Head of caudate nucleus (tissue), 42 donors: ENCODE results near the gene LHPP.
A peak's percentile ranks its signal among the peaks of the same experiment; 100 is the strongest.

Experiments used
- DNase-seq, 42 donors: peaks; one replicate each; pipeline versions ENCODE4 v3.0.0 to v3.0.0-alpha.2; 2020 to 2021; ENCODE audit warnings: mixed read lengths in 7 of 42
- intact Hi-C: fragments of 100-400 bp; cut with DNase I; formaldehyde crosslinking; loops from one replicate; pipeline ENCODE4 v1.15.0; 2022

Gene LHPP

GRCh38 chr10:124446830-124447750 is 14.5 kb upstream of the LHPP start:
- DNase-seq: peak in 41 of 42 donors; percentile 19 to 83 (median 62)
- intact Hi-C loops: no loop called here

DNA sequence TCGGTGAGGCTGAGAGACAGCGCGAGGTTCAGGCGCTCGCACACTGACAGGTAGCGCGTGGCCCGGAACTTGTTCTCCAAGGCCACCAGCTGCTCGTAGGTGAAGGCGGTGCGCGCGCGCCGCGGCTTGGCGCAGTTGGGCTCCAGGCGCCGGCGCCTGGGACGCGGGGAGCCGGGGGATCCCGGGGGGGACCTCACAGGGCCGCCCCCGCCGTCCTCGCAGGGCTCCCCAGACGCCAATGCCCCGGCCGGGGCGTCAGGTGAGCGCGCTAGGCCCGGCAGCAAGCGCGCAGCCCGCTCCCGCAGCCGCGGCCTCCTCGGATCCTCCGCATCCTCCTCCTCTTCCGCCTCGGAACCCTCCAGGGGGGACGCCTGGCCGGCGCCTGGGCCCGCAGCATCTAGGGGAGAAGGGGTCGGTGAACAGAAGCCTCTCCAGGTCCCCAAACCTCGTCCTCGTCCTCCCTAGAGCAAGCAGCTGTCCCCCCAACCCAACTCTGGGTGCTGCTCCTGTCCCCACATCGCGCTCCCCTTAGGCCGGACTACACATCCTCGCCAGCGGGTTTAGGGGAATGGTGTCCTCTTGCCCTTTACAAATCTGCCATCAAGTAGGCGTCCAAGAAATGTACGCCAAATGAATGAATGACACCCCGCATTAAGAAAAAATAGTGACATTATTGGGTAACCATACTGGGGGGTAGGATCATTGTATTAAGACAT is 13.7 kb upstream of the LHPP start:
- peak in 37 of 42 donors; percentile 14 to 83 (median 57) for DNase-seq
- intact Hi-C loops: no loop called here

DNA sequence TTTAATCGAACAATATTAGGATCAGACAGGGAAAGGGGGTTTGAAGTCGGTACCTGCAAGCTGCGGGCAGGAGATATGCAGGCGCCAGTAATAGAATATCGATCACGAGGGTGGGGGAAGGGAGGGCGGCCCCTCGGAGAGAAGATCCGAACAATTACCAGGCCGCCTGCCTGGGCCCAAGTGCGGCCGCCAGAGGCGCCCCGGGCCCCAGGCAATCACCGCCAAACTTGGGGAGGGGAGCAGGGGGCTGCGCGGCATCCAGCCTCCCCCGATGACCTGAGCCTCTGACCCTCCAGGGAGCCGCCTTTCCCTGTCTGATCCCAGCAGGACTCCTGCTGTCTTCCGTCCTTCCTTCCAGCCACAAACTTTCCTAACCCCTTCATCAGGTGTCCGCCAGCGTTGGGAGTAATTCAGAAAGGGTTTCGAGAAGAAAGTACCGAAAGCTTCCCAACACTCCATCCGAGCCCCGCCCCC is 12.9 kb upstream of the LHPP start:
- DNase-seq: no peak
- intact Hi-C loops: no loop called here

- peak in 2 of 42 donors; percentile 13 to 26 for DNase-seq
- intact Hi-C loops: no loop called here
These were observed 12.2 kb upstream of the LHPP start for GRCh38 chr10:124449170-124450011.

DNA sequence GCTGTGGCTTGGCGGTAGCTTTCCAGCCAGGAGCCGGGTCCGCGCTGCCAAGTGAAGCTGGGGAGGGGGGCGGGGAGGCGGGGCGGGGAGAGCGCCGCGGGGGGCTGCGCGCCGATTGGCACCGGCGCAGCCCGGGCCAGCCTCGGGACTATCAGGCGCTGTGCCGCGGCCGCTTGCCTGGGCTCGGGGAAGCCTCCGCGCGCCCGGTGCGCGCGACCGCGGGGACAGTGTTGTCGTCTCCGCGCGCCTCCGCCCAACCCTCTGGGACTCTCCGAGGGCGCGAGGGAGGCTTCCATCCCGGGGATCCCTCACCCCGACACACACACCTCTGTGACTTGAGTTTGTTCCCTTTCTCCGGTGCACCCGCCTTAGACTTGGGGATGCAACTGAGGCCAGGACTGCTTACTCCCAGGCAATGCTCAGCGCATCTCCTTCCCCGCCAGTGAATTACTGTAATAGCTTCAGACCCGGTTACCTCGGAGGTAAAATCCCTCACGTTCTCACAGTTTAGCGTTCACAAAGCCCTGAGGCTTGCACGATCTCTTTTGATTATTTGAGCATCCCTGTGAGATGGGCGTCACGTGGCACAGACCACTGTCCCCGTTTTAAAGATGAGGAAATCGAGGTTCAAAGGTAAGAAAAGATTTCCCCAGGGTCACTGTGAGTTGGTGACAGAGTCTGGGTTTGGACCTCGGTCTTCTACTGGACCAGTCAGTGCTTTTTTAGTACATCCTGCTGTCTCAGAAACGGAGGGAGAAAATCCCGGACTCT is 11.4 kb upstream of the LHPP start, which contains the start of gene NKX1-2:
NKX1-2 (minus strand) TSS at position 24 of the 771 bp plus-strand sequence. CDS start 92 bp downstream, outside the sequence.
- intact Hi-C loops: no loop called here
- peak in 22 of 42 donors; percentile 15 to 66 (median 36) for DNase-seq

DNA sequence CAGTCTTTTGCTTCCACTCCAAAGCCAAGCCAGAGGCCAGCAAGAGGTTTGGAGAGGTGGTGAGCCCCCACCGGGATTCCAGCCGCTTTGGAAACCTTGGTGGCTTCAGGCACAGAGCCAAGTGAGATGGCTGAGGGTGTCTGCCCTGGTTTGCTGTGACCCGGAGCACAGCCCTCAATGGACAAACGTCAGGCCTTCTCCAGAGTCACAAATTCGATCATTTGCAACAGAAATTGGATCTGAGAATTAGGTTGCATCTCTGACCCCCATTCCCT is 10.9 kb upstream of the LHPP start:
- no peak for DNase-seq
- intact Hi-C loops: no loop called here

GRCh38 chr10:124451276-124451675 is 10.3 kb upstream of the LHPP start:
- intact Hi-C loops: no loop called here
- no peak for DNase-seq

DNA sequence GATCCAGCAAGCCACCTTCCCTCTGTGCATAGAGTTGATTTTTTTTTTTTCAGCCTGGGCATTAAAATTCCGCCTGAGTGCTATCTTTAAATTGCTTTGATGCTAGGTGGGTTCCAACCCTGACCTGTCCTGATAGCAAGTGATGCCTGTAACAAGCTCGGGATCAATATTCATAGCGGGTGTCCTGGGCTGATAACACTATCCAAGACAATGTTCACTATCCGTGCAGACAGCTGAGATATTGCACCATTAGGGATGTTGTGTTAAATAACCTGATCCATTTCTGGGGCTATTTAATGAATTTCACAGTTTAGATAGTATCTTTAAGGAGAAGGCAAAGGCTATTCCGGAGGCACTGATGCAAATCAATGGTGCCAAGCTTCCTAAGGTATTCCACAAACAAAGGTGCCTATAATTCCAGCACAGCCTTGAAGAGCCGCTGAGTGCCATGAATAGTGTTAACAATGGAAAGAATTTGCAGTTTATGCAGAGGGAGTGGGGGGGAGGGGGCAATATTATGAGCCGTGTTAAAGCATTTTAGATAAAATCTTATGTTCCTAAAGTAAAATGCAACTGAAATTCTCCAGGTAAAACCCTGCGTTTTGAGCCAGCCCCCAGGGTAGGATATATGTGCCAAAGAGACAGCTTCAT is 7.5 kb upstream of the LHPP start:
- DNase-seq: no peak
- intact Hi-C loops: no loop called here

DNA sequence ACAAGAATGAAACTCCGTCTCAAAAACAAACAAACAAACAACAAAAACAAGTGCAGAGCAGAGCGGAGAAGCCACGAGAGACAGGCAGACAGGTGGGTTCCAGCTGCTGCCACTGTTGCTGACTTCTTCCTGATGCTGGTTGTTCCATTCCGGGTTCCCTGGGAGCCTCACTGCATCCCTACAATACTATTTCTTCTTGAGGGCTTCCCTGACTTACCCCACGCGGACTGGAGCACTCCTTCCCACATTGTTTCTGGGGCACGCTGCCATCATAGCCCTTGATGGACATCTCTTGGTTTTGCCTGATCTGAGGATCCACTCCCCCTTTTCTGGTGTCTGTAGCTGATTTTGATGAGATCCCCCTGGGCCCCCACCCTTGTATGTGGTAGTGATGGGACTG is 6.2 kb upstream of the LHPP start:
- intact Hi-C loops: no loop called here
- DNase-seq: no peak

GRCh38 chr10:124458473-124458872 is 3.1 kb upstream of the LHPP start:
- intact Hi-C loops: no loop called here

GRCh38 chr10:124458889-124459288 is 2.7 kb upstream of the LHPP start:
- no peak for DNase-seq
- intact Hi-C loops: no loop called here

More at GRCh38 chr10:124458473-124458872, 3.1 kb upstream of the LHPP start:
- no peak for DNase-seq

DNA sequence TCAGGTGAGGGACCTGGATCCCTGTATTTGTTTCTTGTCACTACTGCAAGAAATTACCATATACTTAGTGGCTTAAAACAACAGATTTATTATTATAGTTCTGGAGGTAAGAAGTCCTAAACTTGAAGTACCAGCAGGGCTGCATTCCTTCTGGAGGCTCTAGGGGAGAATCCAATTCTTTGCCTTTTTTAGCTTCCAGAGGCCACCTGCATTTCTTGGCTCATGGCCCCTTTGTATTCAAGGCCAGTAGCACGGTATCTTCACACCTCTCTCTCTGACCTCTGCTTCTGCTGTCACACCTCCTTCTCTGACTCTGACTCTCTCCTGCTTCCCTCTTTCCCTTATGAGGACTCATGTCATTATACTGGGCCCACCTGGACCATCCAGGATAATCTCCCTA is 2.2 kb upstream of the LHPP start:
- DNase-seq: no peak
- intact Hi-C loops: no loop called here

- intact Hi-C loops: no loop called here
These were observed 1.5 kb upstream of the LHPP start for GRCh38 chr10:124460144-124460543.

GRCh38 chr10:124462348-124462695 is 699 bp downstream of the LHPP start:
- DNase-seq: no peak
- intact Hi-C loops: no loop called here

More at GRCh38 chr10:124460144-124460543, 1.5 kb upstream of the LHPP start:
- DNase-seq: peak in 1 of 42 donors; percentile 16

DNA sequence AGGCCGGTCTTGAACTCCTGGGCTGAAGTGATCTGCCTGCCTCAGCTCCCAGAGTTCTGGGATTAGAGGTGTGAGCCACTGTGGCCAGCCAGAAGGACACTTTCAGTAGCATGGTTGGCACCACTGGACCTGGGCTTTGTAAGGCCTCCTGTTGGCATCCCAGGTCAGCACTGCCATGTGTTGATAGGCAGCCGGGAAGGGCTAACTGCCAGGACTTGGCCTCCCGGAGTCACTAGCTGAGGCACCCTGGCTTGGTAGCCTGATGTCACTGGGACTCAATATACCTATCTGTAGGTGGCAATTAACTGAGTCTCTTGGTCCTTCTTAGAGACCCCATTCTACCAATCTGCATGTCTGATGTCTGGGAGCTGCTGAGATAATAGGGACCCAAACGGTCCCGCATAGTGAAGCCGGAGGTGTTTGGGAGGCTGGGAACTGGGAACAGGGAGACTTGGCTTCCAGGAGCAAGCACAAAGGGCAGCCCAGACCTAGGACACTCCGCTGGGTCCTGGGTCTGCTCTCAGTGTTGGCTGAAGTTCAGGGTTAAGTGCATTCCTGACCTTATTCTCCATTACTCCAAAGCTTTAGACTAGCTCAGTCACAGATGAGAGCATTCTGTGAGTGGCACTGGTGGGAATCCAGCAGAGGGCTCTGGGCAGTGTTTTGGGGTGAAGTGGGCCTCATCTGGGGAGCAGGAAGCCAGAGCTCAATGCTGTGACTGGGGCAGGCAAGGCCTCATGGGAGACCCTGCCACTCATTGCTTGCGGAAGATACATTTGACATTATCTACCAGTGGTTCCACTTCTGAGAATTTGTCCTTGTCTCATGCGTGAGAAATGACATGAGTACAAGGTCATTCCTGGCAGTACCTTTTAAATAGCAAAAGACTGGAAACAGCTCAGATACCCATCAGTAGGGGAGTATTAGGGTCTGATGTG is 2.7 kb downstream of the LHPP start:
- no peak for DNase-seq
- intact Hi-C loops: no loop called here

DNA sequence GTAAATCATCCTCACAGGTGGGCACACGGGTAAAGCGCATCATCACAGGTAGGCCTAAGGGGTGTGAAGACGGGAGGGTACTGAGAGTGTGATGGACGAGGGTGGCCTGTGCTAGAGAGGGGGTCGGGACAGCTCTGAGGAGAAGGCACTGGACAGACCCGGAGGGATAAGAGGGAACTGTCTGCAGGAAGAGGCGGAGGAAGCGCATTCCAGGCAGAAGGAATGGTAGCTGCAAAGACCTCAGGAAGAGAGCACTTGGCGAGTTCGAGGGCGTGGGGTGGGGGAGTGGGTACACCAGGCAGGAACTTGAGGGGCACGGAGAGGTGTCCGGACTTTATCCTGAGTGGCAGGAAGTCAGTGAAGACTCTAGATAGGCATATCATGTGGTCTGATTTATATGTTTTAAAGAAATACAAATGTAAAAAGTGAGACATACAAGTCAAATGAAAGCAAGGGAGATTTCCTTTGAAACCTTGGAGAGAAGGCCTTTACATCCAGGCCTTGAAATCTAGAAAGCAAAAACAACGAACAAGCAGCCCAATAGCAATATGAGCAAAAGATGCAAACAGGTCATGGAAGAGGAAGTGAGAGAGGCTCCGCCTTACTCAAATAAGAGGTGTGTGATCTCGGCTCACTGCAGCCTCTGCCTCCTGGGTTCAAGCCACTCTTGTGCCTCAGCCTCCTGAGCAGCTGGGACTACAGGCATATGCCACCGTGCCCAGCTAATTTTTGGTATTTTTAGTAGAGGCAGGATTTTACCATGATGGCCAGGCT is 3.6 kb downstream of the LHPP start:
- DNase-seq: no peak
- intact Hi-C loops: no loop called here
